ENCODE results near the gene DCAF10. TPM values are rescaled to one million over a fixed set of nuclear protein-coding genes. Genes with fewer than 3 reads are reported as not detected.

DCAF10 gene
- total RNA-seq, 1 experiment from 2014 or later, result 24.0 TPM

DNA sequence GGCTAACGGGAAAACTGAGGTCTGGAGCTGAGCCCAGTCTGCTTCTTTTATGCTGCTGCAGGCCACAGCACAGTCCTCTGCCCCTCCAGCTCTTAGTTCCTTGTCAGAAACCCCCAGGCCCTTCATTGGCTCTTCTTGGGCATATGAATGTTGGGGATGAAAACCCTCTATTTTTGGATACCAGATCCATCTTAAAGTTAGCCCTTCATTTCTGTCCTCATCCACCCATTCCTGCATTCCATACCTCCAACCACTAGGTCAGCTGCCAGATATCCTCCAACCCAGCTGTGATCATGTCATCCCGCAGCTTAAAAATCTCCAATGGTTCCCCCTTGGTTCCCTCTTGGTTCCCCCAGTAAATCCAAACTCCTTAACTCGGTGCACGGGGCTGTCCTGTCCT lies 105.2 kb downstream of the DCAF10 start:
- Histone ChIP-seq H3K9me3 (ENCODE audit: low read depth, low read length, poor library complexity, severe bottlenecking) (no peaks in the 10 kb centered on the region), H3K27ac (ENCODE audit: low read depth, low read length, poor library complexity, severe bottlenecking) (no peak overlapping the region), H3K36me3 (ENCODE audit: insufficient read depth, low read length, poor library complexity, severe bottlenecking) (no peaks in the 10 kb centered on the region), H3K4me3 (ENCODE audit: low read depth, low read length, poor library complexity, severe bottlenecking) (no peak overlapping the region), H3K4me1 (ENCODE audit: insufficient read depth, low read length, poor library complexity, severe bottlenecking) (peaks cover 6% of the 10 kb centered on the region), H3K27me3 (replicated peaks; ENCODE audit: insufficient read depth, low read depth, low read length, poor library complexity) (no peaks in the 10 kb centered on the region)
- ChIA-PET CTCF (no interaction called here), POLR2A (ENCODE audit: low non-redundant PET) (no interaction called here)
- intact Hi-C loops (cut with micrococcal nuclease; ENCODE audit: unreplicated experiment), result loop anchor here (10.0 kb wide), 2 partner anchors 61 to 311 kb away; partner anchors contain the start of gene TOMM5
- DNase-seq (ENCODE audit: low spot score), result no peak
- TF ChIP-seq, protein P1, sequence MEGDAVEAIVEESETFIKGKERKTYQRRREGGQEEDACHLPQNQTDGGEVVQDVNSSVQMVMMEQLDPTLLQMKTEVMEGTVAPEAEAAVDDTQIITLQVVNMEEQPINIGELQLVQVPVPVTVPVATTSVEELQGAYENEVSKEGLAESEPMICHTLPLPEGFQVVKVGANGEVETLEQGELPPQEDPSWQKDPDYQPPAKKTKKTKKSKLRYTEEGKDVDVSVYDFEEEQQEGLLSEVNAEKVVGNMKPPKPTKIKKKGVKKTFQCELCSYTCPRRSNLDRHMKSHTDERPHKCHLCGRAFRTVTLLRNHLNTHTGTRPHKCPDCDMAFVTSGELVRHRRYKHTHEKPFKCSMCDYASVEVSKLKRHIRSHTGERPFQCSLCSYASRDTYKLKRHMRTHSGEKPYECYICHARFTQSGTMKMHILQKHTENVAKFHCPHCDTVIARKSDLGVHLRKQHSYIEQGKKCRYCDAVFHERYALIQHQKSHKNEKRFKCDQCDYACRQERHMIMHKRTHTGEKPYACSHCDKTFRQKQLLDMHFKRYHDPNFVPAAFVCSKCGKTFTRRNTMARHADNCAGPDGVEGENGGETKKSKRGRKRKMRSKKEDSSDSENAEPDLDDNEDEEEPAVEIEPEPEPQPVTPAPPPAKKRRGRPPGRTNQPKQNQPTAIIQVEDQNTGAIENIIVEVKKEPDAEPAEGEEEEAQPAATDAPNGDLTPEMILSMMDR (conservative IDR thresholded peaks at IDR 0.05; ENCODE audit: low read depth, low read length), result no peak
- no peak for TF ChIP-seq EZH2 (IDR thresholded peaks at IDR 0.05; ENCODE audit: borderline replicate concordance, low read depth, low read length, poor library complexity, severe bottlenecking)
- BruUV-seq (replicated peaks), result no TSS peak

DNA sequence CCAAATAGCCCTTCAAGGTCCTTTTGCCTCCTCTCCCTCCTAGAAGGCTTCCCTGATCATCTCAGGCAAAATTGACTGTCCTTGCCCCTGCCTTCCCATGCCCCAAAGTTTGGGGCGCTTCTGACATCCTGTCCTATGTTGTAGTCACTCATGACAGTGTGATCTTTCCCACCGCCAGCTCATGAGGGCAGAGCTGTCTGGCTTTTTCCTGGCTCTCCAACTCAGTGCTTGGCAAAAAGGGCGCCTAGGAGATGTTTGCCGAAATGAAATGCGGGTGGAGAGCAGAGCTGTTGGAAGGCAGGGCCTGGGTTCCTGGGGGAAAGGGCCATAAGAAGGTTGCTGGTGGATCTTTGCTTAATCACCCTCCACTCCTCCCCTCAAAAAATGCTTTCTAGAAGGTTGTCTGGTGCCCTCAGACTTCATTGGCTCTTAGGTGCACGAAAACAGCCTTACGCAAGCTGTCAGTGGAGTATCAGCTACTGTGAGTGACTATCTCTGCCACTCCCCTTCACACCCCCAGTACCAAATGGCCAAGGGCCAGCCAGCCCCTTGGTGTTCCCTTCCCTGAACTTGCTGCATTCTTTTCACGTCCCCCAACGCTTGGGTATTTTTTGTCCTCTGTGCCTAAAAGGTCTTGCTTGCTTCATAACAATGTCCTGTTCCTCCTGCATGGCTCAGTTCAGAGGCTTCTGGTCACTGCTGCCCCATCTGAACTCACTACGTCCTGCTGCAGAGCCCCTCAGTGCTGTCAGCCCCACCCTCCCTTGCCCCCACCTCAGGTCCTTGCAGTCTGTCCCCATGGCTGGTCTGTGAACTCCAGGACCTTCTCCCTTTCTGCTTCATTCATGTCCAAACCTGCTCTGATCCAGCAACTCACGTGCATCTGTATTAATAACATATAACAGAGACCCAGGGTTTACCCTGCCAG lies 106.0 kb downstream of the DCAF10 start:
- Histone ChIP-seq H3K9me3 (ENCODE audit: low read depth, low read length, poor library complexity, severe bottlenecking) (no peaks in the 10 kb centered on the region), H3K36me3 (ENCODE audit: insufficient read depth, low read length, poor library complexity, severe bottlenecking) (no peaks in the 10 kb centered on the region), H3K27me3 (replicated peaks; ENCODE audit: insufficient read depth, low read depth, low read length, poor library complexity) (no peaks in the 10 kb centered on the region), H3K27ac (ENCODE audit: low read depth, low read length, poor library complexity, severe bottlenecking) (no peak overlapping the region), H3K4me3 (ENCODE audit: low read depth, low read length, poor library complexity, severe bottlenecking) (no peak overlapping the region), H3K4me1 (ENCODE audit: insufficient read depth, low read length, poor library complexity, severe bottlenecking) (peaks cover 6% of the 10 kb centered on the region)
- ChIA-PET POLR2A (ENCODE audit: low non-redundant PET) (interaction anchor here (0.6 kb wide), 1 partner anchor 581 kb away, joined by 3 read pairs; no protein-coding TSS in a partner anchor), CTCF (no interaction called here)
- intact Hi-C loops (cut with micrococcal nuclease; ENCODE audit: unreplicated experiment), result loop anchor here (10.0 kb wide), 2 partner anchors 62 to 312 kb away; partner anchors contain the start of gene TOMM5
- TF ChIP-seq, protein P1 (conservative IDR thresholded peaks at IDR 0.05; ENCODE audit: low read depth, low read length), result no peak
- TF ChIP-seq EZH2 (IDR thresholded peaks at IDR 0.05; ENCODE audit: borderline replicate concordance, low read depth, low read length, poor library complexity, severe bottlenecking), result no peak
- BruUV-seq (replicated peaks), result no TSS peak
- DNase-seq (ENCODE audit: low spot score), result no peak

DNA sequence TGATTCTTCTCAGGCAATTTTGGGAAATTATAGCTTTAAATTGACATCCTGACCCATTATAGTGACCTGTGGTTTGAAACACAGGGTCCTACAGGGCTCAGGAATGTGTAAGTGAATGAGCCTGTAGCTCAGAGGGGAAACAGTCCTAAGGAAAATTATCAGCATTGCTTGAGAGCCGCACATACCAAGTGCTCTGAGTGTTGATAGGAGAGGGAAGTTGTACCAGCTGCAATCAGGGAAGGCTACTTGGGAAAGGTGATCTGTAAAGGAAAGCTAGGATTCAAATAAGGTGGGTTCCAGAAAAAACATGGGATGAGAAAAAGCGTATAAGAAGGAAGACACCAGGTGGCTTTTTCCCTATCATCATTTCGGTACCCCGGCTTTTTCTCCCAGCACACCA lies 107.7 kb downstream of the DCAF10 start:
- intact Hi-C loops (cut with micrococcal nuclease; ENCODE audit: unreplicated experiment), result loop anchor here (10.0 kb wide), 2 partner anchors 63 to 313 kb away; partner anchors contain the start of gene TOMM5
- Histone ChIP-seq H3K9me3 (ENCODE audit: low read depth, low read length, poor library complexity, severe bottlenecking) (no peaks in the 10 kb centered on the region), H3K4me1 (ENCODE audit: insufficient read depth, low read length, poor library complexity, severe bottlenecking) (no peaks in the 10 kb centered on the region), H3K36me3 (ENCODE audit: insufficient read depth, low read length, poor library complexity, severe bottlenecking) (no peaks in the 10 kb centered on the region), H3K27me3 (replicated peaks; ENCODE audit: insufficient read depth, low read depth, low read length, poor library complexity) (no peaks in the 10 kb centered on the region), H3K4me3 (ENCODE audit: low read depth, low read length, poor library complexity, severe bottlenecking) (no peak overlapping the region), H3K27ac (ENCODE audit: low read depth, low read length, poor library complexity, severe bottlenecking) (no peak overlapping the region)
- no peak for DNase-seq (ENCODE audit: low spot score)
- ChIA-PET CTCF (no interaction called here), POLR2A (ENCODE audit: low non-redundant PET) (no interaction called here)
- TF ChIP-seq, protein P1 (conservative IDR thresholded peaks at IDR 0.05; ENCODE audit: low read depth, low read length), result no peak
- no TSS peak for BruUV-seq (replicated peaks)
